Nucleus accumbens (tissue), 56 donors: ENCODE measurements around the gene HOXB3.

Source experiments
- DNase-seq, 56 donors: peaks; one replicate each; lab custom pipeline; 2025; lab: John Stamatoyannopoulos, UW

HOXB3 gene

DNA sequence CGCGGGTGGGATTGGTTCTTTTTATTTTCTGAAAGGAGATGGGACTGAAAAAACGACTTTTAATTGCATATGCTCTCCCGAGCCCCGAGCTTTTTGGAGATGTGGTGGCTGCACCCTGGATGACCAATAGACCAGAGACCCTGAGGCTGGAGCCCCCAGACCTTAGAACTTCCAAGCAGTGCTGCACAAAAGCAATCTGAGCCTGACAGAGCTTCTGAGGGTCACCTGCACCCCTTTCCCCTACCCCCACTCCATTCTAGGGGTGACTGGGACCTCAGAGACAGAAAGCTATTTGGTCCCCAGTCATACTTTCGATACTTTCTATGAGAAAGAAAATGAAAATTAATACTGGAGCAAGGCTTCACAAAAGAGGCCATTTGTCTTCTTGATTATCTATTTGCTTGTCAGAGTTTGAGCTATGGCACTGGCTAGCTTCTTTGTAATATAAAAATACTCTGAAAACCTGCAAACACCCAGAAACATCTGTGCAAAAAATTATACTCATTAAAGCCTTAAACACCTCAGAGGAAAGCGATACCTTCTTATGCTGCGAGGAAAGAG lies 15.5 kb downstream of the HOXB3 start:
- DNase-seq = no peak

DNA sequence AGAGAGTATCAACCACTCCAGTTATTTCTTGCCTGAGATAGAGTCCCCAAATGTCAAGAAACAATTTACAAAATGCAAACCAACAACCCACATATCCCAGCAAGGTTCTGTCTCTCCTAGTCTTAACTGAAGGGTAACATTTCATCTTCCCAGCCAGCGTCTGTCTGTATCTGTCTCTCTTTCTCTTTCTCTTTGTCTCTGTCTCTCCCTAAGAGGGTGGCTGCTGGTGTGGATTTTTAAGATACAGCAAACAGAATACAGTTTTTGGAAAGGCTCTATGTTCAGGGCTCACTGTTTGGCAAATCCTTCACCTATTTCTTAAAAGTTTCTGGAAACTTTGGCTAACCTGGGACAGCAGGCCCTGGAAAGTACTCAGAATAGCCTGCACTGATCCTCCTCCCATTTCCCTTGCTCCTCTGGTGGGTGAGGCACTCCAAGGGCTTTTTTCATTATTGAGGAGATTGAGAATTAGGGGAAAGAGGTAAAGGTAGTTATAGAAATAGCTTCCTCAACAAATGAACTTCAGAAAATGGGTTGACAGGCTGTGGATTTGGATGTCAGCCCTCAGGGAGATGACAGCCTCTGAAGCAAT lies 18.1 kb downstream of the HOXB3 start:
- no peak for DNase-seq

GRCh38 chr17:48571024-48571818 lies 18.8 kb downstream of the HOXB3 start:
- DNase-seq = no peak

DNA sequence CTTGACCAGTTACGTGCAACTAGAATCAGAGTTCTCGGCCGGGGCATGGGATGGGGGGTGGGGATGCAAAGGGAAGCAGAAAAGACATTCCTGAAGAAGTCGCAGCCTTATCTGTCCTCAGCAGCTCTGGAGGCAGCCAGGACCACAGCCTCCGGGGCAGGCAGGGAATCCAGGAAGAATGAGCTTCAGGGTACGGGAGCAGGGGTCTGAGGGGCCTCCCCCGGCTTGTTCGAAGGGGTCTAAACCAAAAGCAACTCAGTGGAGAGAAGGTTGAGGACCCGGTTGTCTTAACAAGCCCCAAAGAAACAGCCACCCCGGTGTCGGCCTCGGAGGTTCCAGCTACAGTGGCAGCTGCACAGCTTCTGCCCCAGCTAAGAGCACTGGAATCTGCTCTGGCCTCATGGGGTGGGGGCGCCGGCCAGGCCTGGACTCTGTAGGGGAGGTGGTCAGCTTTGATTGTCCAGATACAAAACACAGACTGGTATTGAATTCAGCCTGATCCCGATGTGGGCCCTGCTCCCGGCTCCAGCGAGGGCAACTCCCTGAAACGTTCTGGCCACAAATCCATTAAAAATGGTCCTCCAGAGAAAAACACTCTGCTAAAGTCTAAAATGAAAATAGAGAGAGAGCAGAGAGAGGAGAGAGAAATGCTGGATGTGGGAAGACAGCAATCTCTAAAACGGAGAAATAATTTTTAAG lies 19.6 kb downstream of the HOXB3 start:
- no peak for DNase-seq

GRCh38 chr17:48569674-48570324 lies 20.2 kb downstream of the HOXB3 start:
- no peak for DNase-seq

DNA sequence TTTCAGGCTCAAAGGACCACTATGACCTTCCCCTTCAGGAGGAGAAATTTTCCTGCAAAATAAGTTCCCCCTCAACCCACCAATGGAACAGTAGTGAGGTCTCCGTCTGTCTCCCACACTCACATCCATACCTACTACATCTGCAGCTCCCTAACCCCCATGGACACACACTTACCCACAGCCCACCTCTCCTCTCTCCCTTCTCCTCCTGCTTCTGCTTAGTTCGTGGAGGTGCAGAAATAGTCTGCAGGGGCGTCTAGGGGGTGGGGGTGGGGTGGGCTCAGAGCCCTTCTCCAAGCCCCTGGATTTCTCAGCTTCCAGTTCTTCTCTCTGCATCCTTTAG lies 20.8 kb downstream of the HOXB3 start:
- no peak for DNase-seq

- DNase-seq = no peak
These were observed 21.4 kb downstream of the HOXB3 start for GRCh38 chr17:48568499-48569239.

DNA sequence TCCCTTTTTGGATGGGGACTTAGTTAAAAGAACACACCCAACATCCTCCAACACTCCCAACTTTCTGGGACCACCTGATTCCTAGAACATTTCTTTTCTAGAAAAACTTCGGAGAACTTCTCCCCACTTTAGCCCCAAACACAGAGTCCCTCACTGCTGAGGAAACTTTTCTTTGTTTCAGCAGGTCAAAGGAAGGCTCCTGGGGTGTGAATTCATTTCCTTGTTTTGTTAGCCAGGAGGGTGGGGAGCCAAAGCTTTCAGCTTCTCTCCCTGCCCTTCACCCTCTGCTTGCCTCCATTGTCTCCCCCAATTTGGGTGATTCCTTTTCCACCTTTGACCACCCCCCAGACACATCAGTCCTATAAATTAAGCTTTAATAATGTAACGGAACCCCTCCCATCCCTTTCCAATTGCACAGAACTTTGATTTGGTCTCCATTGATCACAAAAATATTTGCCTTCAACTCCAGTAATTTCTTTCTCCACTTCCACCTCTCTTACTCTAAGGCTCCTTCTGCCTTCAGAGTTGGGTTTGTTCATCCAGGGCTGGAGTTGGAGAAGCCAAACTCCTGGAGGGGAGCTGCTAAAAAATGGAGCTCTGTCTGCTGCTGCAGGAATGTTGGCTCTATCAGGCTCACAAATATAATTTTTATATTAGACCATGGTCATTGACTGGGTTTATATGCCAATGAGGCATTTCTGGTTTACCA lies 22.2 kb downstream of the HOXB3 start:
- no peak for DNase-seq

GRCh38 chr17:48567209-48567608 lies 22.8 kb downstream of the HOXB3 start:
- no peak for DNase-seq

DNA sequence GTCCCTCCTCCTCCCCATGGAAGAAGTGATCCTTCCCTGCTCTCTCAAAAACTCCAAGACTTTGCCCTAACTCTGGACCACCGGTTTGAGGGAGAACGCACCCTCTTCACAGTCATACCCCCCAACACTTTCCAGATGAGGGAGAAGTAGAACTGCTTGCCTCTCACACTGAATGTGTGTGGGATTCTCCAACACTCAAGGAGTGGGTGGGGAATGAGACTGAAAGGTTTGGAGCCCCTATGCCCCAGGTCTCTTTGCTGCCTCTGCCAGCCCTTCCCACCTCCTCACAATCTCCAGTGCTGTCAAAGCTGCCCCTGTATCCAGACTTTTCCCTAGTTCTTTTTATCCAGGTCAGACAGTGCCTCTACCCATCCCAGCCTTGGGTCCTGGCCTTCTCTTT lies 23.3 kb downstream of the HOXB3 start:
- DNase-seq = no peak

DNA sequence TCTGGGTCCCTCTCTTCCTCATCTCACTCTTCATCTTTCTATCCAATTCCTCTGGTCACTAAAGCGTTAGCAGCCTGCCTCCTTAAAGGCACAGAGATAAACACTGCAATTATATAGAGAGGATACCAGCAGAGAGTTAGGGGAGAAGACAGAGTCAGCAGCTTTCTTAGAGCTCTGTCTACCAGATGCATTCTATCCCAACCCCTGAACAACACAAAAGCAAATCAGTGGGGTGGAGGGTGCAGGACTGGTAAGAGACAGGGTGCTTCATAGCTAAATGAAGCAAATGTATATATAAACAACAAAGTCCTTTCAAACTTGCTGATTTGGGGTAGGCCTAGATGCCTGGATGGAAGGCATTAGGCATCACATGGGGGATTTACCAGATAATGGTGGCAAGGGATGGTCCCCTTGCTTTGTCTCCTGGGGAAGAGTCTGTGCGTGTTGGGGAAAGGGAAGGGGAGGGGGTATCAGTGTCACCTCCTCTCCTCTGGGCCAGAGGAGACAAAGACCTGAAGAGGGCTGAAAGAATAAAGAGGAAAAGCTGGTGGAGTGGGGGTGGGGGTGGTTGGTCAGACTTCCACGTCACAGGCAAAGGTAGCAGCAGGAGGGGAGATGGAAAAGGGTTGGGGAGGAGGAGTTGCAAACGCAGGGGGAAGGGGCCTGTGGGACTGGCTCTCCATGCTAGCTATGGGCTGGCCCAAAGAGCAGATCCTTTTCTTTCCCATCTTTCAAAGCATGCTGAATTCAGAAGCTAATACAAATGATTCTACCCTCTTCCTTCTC lies 23.9 kb downstream of the HOXB3 start:
- no peak for DNase-seq

DNA sequence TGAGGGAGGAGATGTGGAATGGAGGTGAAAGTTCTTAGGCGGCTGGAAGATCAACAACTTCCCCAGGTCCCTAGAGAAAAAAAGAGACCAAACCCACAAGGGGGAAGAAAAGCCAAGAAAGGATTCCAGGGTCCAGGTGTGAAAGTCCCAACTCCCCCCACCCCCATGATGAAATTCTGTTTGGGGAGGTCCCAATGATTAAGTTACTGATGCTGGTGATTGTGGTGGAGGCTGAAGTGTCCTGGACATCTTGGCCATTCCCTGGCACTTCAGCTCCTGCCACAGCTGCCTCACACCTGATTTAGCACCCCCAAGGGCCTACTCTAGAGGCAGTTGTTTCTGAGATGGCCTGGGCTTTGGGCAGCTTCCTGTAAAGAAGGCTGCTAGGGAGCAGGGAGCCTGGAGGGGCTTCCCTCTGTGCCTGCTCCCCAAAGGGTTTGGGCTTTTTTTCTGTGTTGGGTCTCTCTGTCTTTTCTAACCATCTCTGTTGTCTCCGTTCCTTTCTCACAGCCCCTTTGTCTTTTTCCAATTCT lies 25.0 kb downstream of the HOXB3 start:
- no peak for DNase-seq

DNA sequence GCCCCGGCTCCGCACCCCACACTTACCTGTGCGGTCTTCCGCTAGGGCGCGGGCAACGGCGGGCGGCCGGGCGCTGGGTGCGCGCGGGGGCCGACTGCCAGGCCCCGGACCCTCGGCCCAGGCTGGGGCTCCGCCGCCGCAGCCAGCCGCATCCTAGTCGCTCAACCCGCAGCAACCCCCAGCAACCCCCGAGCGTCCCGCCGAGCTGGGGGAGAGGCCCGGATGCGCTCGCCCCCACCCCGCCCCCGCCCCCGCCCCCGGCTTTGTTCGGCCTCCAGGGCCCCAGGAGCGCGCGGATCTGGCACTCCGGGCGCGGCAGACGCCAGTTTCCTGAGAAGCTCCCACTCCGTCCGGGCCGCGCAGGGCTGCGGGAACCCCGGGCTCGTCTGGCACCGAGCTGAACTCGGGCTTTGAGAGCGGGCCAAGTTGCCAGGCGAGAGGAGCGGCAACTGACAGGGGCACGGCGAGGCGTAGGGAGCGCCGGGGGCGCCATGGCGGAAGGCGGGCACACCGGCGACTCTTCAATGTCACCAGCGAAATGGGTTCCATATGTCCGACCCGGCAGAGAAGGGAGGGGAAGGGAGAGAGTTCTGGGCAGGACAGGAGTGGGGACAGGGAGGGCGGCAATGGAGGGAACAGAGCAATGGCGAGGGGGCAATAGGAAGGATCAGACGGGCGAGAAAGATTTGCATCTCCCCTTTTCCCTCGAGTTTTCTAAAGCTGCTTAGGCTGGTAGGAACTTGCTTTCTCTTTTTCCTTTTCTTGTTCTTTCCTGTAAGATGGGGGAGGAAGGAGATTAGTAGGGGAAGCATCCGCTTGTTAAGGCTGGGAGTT lies 25.6 kb downstream of the HOXB3 start:
- DNase-seq = no peak

GRCh38 chr17:48563867-48564187 lies 26.2 kb downstream of the HOXB3 start:
- no peak for DNase-seq

GRCh38 chr17:48563385-48563838 lies 26.6 kb downstream of the HOXB3 start:
- DNase-seq = no peak

GRCh38 chr17:48562934-48563333 lies 27.1 kb downstream of the HOXB3 start:
- no peak for DNase-seq

- DNase-seq = no peak
These were observed 27.9 kb downstream of the HOXB3 start for GRCh38 chr17:48561884-48562810.
